ENCODE results near the gene MPO.
A peak's percentile ranks its signal among the peaks of the same experiment; 100 is the strongest.

The MPO gene

DNA sequence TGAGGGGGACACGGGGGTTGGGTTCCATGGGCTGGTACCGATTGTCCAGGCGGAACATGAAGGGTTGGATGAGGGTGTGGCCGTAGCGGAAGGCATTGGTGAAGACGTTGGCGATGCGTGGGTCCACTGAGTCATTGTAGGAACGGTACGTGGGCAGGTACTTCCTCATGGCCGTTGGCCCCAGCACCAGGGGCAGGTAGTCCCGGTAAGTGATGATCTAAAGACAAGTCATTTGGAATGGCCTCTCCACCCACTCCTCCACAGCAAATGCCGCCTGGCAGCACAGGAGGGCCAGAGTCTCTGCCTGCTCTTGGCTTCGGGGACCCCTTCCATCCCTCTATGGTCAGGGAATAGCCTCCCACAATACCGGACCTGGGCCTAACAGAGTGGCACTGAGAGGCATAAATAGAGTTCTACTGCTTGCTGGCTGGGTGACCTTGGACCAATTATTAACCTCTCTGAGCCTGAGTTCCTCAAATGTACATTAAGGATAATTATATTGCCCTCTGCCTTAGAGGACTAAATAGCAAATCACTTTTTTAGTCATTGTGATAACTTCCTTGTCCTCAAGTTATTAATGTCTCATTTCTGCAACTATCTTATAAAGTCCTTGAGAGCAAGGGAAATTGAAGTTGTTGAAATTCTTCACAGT, 7.2 kb downstream of the MPO start:
- no peak for DNase-seq
- Mint-ChIP-seq H3K27ac (peak overlapping the region; percentile 29), H3K27me3 (ENCODE audit: low read depth, poor library complexity) (peaks cover 35% of the 10 kb centered on the region), H3K9me3 (no peaks in the 10 kb centered on the region), H3K4me3 (no peak overlapping the region), H3K36me3 (ENCODE audit: low read depth) (no peaks in the 10 kb centered on the region), H3K4me1 (peaks cover 3% of the 10 kb centered on the region)
- TF ChIP-seq, protein P1, sequence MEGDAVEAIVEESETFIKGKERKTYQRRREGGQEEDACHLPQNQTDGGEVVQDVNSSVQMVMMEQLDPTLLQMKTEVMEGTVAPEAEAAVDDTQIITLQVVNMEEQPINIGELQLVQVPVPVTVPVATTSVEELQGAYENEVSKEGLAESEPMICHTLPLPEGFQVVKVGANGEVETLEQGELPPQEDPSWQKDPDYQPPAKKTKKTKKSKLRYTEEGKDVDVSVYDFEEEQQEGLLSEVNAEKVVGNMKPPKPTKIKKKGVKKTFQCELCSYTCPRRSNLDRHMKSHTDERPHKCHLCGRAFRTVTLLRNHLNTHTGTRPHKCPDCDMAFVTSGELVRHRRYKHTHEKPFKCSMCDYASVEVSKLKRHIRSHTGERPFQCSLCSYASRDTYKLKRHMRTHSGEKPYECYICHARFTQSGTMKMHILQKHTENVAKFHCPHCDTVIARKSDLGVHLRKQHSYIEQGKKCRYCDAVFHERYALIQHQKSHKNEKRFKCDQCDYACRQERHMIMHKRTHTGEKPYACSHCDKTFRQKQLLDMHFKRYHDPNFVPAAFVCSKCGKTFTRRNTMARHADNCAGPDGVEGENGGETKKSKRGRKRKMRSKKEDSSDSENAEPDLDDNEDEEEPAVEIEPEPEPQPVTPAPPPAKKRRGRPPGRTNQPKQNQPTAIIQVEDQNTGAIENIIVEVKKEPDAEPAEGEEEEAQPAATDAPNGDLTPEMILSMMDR (IDR thresholded peaks at IDR 0.05): no peak

DNA sequence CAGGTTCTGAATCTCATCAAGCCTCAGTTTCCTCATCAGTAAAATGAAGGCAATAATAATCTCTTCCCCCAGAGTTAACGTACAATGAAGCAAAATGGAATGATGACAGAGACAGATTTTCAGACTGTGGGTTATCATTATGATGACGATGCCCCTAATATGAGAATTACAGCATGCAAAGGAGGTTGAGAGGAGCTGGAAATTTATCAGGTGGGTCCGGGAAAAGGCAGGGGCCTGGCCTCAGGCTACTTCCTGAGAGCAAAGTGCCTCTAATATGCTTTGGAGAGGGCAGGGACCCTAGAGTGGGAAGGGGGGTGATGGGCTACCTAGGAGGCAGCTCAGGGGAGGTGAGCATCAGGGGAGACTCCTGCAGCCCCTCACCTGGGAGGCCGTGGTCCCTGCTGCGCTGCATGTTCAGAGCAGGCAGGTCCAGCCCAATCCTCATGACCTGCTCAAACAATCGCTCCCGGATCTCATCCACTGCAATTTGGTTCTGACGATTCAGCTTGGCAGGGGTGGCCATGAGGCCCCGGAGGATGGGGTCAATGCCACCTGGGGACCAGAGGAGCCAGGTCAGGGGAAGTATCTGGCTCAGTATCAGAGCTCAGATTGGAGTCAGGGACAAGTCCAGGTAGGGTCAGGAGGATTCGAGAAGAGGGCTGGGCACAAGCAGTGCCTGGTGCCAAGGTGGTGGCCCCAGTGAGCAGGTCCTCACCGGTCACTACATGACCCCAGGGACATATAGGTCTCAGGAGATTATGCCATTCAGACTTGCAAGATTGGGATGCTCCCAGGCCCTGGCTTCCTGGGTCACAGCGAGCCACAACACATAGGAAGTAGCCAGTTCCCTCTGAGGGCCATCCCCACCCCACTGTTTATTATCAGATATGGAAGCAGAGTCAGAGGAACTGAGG, 8.1 kb downstream of the MPO start:
- TF ChIP-seq, protein P1 (IDR thresholded peaks at IDR 0.05): no peak
- H3K36me3 Mint-ChIP-seq (ENCODE audit: low read depth): no peaks in the 10 kb centered on the region
- no peaks in the 10 kb centered on the region for H3K9me3 Mint-ChIP-seq
- peaks cover 36% of the 10 kb centered on the region for H3K27me3 Mint-ChIP-seq (ENCODE audit: low read depth, poor library complexity)
- no peak for DNase-seq
- no peak overlapping the region for H3K4me3 Mint-ChIP-seq
- no peak overlapping the region for H3K27ac Mint-ChIP-seq
- no peaks in the 10 kb centered on the region for H3K4me1 Mint-ChIP-seq

DNA sequence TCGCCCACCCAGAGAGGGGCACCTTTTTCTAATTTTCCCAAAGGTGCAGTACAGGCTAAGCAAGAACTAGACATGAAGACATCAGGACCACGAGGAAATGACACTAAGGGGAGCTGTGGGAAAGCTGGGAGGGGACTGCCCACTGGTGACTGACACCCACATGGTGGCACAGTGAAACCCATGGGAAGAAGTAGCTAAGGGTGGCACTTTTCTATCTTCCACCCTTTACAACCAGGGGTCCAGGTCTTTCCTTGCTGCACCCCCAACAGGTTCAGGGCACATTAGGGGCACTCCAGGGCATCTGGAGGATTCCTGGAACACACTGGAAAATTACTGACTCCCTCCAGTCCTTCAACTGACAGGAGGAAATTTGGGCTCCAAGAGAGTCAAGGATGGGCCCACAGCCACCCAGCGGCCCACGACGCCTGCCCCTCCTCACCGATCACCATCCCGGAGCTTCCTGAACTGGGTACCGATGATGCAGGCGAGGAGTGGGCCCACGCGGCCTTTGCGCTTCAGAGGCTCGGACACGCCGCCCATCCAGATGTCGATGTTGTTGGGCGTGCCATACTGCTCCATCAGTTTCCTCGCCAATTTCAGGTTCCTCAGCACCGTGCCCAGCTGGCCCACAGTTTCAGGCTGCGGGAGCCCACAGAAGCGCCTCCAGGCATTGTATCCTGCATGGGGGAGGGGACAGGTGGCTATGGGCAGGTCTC, 9.4 kb downstream of the MPO start:
- DNase-seq: no peak
- no peak overlapping the region for H3K27ac Mint-ChIP-seq
- TF ChIP-seq, protein P1 (IDR thresholded peaks at IDR 0.05): no peak
- H3K9me3 Mint-ChIP-seq: no peaks in the 10 kb centered on the region
- no peaks in the 10 kb centered on the region for H3K36me3 Mint-ChIP-seq (ENCODE audit: low read depth)
- H3K4me3 Mint-ChIP-seq: no peak overlapping the region
- no peaks in the 10 kb centered on the region for H3K4me1 Mint-ChIP-seq
- H3K27me3 Mint-ChIP-seq (ENCODE audit: low read depth, poor library complexity): peaks cover 42% of the 10 kb centered on the region

DNA sequence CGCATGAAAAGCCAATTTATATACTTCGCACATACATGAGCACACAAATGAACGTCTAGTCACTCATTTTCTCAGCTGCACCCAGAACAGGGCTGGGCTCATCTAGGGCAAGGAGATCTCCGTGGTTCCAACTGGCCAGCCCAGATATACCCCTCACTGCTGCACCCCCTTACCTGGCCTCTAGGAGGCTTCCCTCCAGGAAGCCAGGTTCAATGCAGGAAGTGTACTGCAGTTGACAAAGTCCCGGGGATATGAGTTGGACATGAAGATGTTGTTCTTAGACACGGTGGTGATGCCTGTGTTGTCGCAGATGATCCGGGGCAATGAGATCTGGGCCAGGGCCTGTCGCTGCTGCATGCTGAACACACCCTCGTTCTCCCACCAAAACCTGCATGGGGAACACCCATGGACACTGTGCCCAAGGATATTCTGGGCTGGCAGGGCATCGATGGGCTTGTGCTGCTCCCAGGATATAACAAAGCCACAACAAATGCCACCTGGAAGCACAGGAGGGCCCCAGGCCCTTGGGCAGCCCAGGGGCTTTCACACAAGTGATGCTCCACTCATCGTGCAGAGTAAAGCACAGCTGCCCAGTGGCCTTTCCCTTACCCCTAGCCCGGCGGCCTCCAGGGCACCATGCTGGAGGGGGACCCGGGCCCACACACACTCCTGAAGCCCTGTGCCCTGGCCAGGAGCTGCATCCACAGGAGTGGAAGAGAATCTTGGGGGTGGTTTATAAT, 10.1 kb downstream of the MPO start:
- TF ChIP-seq, protein P1 (IDR thresholded peaks at IDR 0.05): no peak
- no peak for DNase-seq
- Mint-ChIP-seq H3K27ac (no peak overlapping the region), H3K36me3 (ENCODE audit: low read depth) (no peaks in the 10 kb centered on the region), H3K4me3 (no peak overlapping the region), H3K4me1 (no peaks in the 10 kb centered on the region), H3K9me3 (no peaks in the 10 kb centered on the region), H3K27me3 (ENCODE audit: low read depth, poor library complexity) (peaks cover 44% of the 10 kb centered on the region)

DNA sequence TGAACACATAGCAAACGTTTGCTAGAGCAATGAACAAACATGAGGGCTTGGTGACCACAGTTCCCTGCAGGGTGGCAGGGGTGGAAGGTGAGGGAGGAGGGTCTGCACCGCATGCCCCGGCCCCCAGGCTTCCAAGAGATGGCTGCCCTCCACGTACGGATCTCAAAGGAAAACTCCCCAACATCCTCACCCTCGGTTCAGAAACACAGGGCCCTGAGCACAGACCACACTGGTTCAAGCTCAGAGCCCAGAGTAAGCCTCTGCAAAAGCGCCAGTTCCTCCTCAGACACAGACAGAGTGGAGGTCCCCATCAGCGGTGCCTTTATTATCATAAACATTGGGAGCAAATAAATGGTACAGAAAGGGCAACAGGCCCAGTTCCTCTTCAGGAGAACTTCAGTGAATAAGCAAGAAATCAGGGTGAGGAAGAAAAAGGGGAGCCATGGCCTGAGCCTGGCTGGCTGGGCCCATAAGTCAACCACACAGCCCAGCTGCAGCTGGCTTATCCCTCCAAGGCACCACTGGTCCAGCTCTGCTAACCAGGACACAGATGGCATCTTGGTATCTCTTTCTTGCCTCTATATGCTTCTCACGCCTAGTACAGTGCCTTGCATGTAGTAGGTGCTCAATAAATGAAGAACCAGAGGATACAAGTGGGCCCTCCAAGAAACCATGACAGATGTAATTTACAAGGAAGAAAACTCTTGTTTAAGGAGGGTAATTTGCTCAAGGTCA, 11.0 kb downstream of the MPO start:
- no peak overlapping the region for H3K27ac Mint-ChIP-seq
- peaks cover 48% of the 10 kb centered on the region for H3K27me3 Mint-ChIP-seq (ENCODE audit: low read depth, poor library complexity)
- TF ChIP-seq, protein P1 (IDR thresholded peaks at IDR 0.05): no peak
- H3K4me1 Mint-ChIP-seq: no peaks in the 10 kb centered on the region
- no peaks in the 10 kb centered on the region for H3K36me3 Mint-ChIP-seq (ENCODE audit: low read depth)
- no peak overlapping the region for H3K4me3 Mint-ChIP-seq
- peaks cover 4% of the 10 kb centered on the region for H3K9me3 Mint-ChIP-seq
- DNase-seq: no peak

All from nephron progenitor cell (in vitro differentiated cells).